SU-DHL-6 (cell line): ENCODE measurements around the gene BTAF1.

Experiments used
- H2AFZ ChIP-seq: fragments of 200-600 bp; sonication (generic); 2 replicates; pipeline ENCODE4 v1.6.1; 2014; ENCODE audit warnings: low read depth, mild to moderate bottlenecking, moderate library complexity, mixed read lengths, antibody characterized with exemption, low read length; ENCODE audit not compliant: severe bottlenecking
- H3F3A ChIP-seq: fragments of 200-600 bp; shearing (Covaris generic); 2 replicates; pipeline ENCODE4 v1.6.0; 2016; ENCODE audit warnings: antibody characterized with exemption, mild to moderate bottlenecking; ENCODE audit not compliant: insufficient read depth
- H3K27ac ChIP-seq: fragments of 200-600 bp; sonication (generic); 2 replicates; pipeline ENCODE4 v1.5.1; 2016; ENCODE audit warnings: low read depth, mild to moderate bottlenecking, low read length, moderate library complexity, mixed read lengths
- H3K27me3 ChIP-seq: fragments of 200-600 bp; sonication (generic), shearing (Covaris generic); 2 replicates; pipeline ENCODE4 v1.6.0; 2014; ENCODE audit warnings: mild to moderate bottlenecking, low read length
- H3K36me3 ChIP-seq: fragments of 200-600 bp; sonication (generic); 2 replicates; pipeline ENCODE4 v1.6.1; 2014; ENCODE audit warnings: mild to moderate bottlenecking, low read length, mixed read lengths
- H3K4me2 ChIP-seq: fragments of 300-600, 200-600 bp; shearing (Covaris generic), sonication (generic); 2 replicates; pipeline ENCODE4 v1.6.0; 2014; ENCODE audit warnings: low read length, low read depth, mild to moderate bottlenecking; ENCODE audit not compliant: poor library complexity, severe bottlenecking
- H3K4me3 ChIP-seq: fragments of 200-600 bp; sonication (generic); 2 replicates; pipeline ENCODE4 v1.5.1; 2014; ENCODE audit warnings: antibody characterized with exemption, low read length, mild to moderate bottlenecking, mixed read lengths; ENCODE audit not compliant: insufficient read depth, poor library complexity, severe bottlenecking
- H3K79me2 ChIP-seq: fragments of 200-600 bp; sonication (generic); 2 replicates; pipeline ENCODE4 v1.6.1; 2014; ENCODE audit warnings: mild to moderate bottlenecking, low read length, moderate library complexity; ENCODE audit not compliant: insufficient read depth
- H3K9ac ChIP-seq: fragments of 200-600 bp; sonication (generic); 2 replicates; pipeline ENCODE4 v1.7.0; 2014; ENCODE audit warnings: mild to moderate bottlenecking, low read length
- H3K9me2 ChIP-seq: fragments of 200-600 bp; sonication (generic); replicated peaks from 2 replicates; pipeline ENCODE4 v1.6.1; 2014; ENCODE audit warnings: low read length; ENCODE audit not compliant: insufficient read depth
- H3K9me3 ChIP-seq: fragments of 200-600 bp; sonication (generic); 2 replicates; pipeline ENCODE4 v1.6.1; 2014; ENCODE audit warnings: low read length, mixed read lengths; ENCODE audit not compliant: insufficient read depth
- H4K20me1 ChIP-seq: fragments of 200-600 bp; sonication (generic); 2 replicates; pipeline ENCODE4 v1.6.1; 2014; ENCODE audit warnings: low read depth, mild to moderate bottlenecking, antibody characterized with exemption, low read length, moderate library complexity, mixed read lengths
- CTCF ChIP-seq: fragments of 200-600 bp; sonication (generic); IDR thresholded peaks from one replicate; pipeline ENCODE4 v1.5.1; 2017; ENCODE audit warnings: antibody characterized with exemption, mild to moderate bottlenecking, low read length, moderate library complexity; ENCODE audit not compliant: insufficient read depth, poor library complexity, severe bottlenecking
- EZH2phosphoT487 ChIP-seq: fragments of 200-600 bp; sonication (generic), shearing (Covaris generic); conservative IDR thresholded peaks from 2 replicates; pipeline ENCODE4 v1.6.1; 2018; ENCODE audit warnings: mild to moderate bottlenecking, antibody characterized with exemption, low read length, moderate library complexity, mixed read lengths

The BTAF1 gene

GRCh38 chr10:92075829-92076228 is 152.3 kb downstream of the BTAF1 start:
- H3K79me2 ChIP-seq: no peaks in the 10 kb centered on the region
- H3K27me3 ChIP-seq: no peaks in the 10 kb centered on the region
- H3K27ac ChIP-seq: no peak overlapping the region
- no peaks in the 10 kb centered on the region for H3F3A ChIP-seq
- no peak overlapping the region for H3K4me3 ChIP-seq
- H3K9me3 ChIP-seq: no peaks in the 10 kb centered on the region
- H2AFZ ChIP-seq: no peak overlapping the region
- no peaks in the 10 kb centered on the region for H3K9me2 ChIP-seq
- H3K9ac ChIP-seq: no peak overlapping the region
- H3K36me3 ChIP-seq: no peaks in the 10 kb centered on the region
- H4K20me1 ChIP-seq: no peaks in the 10 kb centered on the region
- no peak overlapping the region for H3K4me2 ChIP-seq
- TF ChIP-seq CTCF (no peak), EZH2phosphoT487 (no peak)

GRCh38 chr10:92076722-92077121 is 153.2 kb downstream of the BTAF1 start:
- H3K36me3 ChIP-seq: no peaks in the 10 kb centered on the region
- no peak overlapping the region for H2AFZ ChIP-seq

GRCh38 chr10:92079003-92079402 is 155.4 kb downstream of the BTAF1 start:
- H3K9me2 ChIP-seq: no peaks in the 10 kb centered on the region
- H3K36me3 ChIP-seq: no peaks in the 10 kb centered on the region
- H3K9ac ChIP-seq: no peak overlapping the region
- no peak overlapping the region for H3K27ac ChIP-seq
- H2AFZ ChIP-seq: no peak overlapping the region
- no peak overlapping the region for H3K4me2 ChIP-seq
- no peaks in the 10 kb centered on the region for H3K27me3 ChIP-seq
- H3F3A ChIP-seq: no peaks in the 10 kb centered on the region
- no peak overlapping the region for H3K4me3 ChIP-seq
- no peaks in the 10 kb centered on the region for H3K79me2 ChIP-seq
- H3K9me3 ChIP-seq: no peaks in the 10 kb centered on the region
- TF ChIP-seq CTCF: no peak
- no peaks in the 10 kb centered on the region for H4K20me1 ChIP-seq

More at GRCh38 chr10:92076722-92077121, 153.2 kb downstream of the BTAF1 start:
- no peaks in the 10 kb centered on the region for H3F3A ChIP-seq
- no peaks in the 10 kb centered on the region for H3K27me3 ChIP-seq
- H3K9me3 ChIP-seq: no peaks in the 10 kb centered on the region
- no peak overlapping the region for H3K9ac ChIP-seq
- no peak overlapping the region for H3K4me2 ChIP-seq
- no peaks in the 10 kb centered on the region for H4K20me1 ChIP-seq
- H3K79me2 ChIP-seq: no peaks in the 10 kb centered on the region
- H3K4me3 ChIP-seq: no peak overlapping the region
- TF ChIP-seq CTCF: no peak
- no peak for TF ChIP-seq EZH2phosphoT487
- no peaks in the 10 kb centered on the region for H3K9me2 ChIP-seq
- no peak overlapping the region for H3K27ac ChIP-seq
